WI38 (cell line): ENCODE measurements around the gene MEAK7.

Experiments used
- H3K4me3 ChIP-seq: 2 replicates; pipeline ENCODE4 v1.5.1; 2011; ENCODE audit warnings: low read depth, mild to moderate bottlenecking, control low read depth, low read length
- TF ChIP-seq, protein P1 (sequence below): IDR thresholded peaks from 2 replicates; pipeline ENCODE4 v1.5.1; 2012; ENCODE audit warnings: low read depth, mild to moderate bottlenecking, control low read depth, low read length

MEAK7 gene

DNA sequence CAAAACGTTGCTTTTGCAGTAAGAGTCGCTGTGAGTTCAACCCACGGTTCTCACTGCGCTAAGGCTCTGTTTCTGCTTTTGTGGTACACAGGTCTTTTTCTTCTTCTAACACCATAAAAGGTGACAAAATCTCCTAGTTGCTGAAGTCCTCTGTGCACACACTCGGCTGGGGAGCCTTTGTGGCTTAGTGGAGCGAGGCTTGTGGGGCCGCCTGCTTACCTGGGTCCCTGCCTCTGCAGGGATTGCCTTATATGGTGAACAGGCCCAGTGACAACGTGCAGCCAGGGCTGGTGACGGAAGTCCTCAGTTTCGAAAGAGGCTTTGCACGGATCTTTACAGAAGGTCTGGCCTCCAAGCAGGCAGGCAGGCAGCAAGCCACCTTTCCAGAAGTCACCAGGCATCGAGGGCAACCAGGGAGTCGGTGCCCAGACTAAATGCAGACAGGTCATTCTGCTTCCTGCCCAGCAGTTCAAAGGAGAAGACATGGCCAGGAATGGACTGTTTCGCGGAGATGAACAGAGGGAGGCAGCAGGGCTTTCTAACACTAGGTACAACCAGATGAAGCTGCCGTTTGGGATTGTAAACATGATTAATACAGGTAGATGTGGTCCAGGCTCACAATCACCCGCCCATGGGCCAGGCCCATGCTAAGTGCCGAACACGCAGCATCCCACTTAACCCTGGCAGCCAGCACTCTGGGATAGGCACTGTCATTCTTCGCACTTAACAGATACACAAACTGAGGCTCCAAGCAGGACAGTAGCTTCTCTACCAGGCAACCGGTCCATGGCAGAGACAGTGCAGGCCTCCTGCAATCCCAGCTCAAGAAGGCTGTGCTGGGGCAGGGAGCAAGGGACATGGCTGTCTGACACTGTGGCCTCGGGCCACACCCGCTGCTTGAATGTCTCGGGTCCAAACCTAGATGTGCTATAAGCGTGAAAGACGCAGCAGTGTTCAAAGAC, 10.7 kb upstream of the MEAK7 start:
- TF ChIP-seq, protein P1, sequence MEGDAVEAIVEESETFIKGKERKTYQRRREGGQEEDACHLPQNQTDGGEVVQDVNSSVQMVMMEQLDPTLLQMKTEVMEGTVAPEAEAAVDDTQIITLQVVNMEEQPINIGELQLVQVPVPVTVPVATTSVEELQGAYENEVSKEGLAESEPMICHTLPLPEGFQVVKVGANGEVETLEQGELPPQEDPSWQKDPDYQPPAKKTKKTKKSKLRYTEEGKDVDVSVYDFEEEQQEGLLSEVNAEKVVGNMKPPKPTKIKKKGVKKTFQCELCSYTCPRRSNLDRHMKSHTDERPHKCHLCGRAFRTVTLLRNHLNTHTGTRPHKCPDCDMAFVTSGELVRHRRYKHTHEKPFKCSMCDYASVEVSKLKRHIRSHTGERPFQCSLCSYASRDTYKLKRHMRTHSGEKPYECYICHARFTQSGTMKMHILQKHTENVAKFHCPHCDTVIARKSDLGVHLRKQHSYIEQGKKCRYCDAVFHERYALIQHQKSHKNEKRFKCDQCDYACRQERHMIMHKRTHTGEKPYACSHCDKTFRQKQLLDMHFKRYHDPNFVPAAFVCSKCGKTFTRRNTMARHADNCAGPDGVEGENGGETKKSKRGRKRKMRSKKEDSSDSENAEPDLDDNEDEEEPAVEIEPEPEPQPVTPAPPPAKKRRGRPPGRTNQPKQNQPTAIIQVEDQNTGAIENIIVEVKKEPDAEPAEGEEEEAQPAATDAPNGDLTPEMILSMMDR, result no peak
- H3K4me3 ChIP-seq, result no peak overlapping the region

DNA sequence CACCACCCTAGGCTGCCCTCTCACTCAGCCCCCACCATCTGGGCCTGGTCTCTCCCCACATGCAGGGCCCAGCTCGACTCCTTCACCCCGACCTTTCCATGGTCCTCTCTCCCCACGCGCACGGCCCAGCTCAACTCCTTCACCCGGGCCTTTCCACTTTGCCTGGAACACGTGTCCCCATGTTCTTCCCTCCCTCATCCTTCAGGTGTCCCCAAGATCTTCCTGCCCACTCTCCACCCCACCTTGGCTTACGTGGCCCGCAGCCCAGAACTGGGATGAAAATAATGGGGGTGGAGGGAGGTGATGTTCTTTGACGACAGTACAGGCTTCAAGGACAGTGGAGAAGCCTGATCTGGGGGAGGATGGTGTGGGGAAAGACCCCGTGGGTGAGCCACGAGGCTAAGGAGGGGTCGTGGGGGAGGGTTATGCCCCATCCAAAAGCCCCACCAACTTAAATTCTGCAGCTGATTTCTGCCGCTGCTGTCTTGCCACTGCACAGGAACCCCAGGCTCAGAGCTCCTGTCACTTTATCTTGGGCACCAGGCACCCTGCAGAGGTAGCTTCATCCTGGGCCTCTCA, 9.9 kb upstream of the MEAK7 start:
- H3K4me3 ChIP-seq, result no peak overlapping the region
- TF ChIP-seq, protein P1, result no peak

DNA sequence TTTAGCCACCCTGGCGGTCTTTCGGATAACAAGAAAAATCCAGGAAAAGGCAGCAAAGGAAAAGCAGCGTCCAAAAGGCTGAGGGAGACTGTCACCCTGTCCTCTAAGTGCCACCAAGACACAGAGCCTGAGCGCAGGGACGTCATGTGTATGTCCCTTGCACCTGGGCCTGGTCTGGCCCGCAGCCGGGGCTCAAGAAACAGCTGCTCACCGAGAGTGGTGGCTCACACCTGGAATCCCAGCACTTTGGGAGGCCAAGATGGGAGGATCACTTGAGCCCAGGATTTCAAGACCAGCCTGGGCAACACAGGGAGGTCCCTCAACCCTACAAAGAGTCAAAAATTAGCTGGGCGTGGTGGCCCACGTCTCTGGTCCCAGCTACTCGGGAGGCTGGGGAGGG, 9.2 kb upstream of the MEAK7 start:
- no peak overlapping the region for H3K4me3 ChIP-seq
- TF ChIP-seq, protein P1, result no peak

DNA sequence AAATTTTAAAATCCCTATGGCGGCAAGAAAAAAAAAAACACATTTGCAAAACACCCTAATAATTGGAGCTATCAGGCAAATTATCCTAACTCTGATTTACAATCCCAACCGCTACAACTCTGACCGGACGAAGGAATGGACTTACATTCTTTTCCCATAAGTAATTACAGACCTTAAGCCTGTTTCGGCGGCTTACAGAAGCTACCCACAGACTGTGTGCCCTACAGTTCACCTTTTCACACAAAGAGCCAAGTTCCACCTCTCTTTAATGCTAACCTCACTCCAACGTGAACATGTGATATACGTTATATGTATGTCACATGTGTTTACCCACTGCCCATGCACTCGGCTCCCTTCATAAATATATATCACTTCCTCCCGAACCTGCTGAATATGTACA, 8.7 kb upstream of the MEAK7 start:
- H3K4me3 ChIP-seq, result no peak overlapping the region
- TF ChIP-seq, protein P1, result no peak

DNA sequence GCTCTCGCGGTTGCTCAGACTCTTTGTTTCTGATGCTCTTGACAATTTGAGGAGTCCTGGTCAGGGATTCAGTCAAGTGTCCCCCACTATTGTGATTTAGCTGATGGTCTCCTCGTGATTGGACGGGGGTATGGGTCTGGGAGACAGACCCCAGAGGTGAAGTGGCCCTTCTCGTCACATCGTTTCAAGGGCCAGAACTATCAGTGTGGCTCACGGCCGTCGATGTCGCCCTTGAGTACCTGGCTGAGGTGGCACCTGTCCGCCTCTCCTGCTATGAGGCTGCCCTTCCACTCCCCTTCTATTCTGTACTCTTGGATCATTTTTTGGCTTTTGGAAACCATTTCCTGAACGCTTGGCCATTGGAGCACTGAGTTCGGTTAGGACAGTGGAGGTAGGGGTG, 7.4 kb upstream of the MEAK7 start:
- TF ChIP-seq, protein P1, result no peak
- H3K4me3 ChIP-seq, result no peak overlapping the region

DNA sequence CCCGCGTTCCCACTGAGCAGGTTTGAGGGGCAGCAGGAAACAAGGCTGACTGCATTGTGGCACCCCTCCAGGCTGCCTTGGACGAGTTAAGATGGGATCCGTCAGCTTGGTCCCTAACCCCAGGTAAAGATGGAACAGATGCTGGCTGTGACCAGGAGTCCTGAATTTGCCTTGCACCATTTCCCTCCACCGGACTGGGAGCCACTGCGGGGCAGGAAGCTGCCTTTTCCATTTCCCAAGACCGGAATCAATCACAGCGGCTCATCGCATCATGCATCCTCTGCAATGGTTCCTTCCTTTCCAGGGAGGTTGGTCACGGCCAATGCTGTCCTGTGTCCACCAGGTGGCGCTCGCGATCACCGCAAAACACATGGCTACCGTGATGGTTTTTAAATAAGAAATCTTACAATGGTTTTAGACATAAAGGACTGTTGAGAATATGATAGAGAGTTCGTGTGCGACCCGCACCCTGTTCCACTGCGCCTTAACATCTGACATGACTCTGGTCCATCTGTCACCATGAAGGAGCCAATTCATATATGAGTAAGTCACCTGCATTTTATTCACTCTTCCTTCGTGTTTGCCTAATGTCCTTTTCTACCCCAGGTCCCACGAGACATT, 6.8 kb upstream of the MEAK7 start:
- no peak overlapping the region for H3K4me3 ChIP-seq
- TF ChIP-seq, protein P1, result peak; percentile 69
